GM12892 (cell line): ENCODE measurements around the gene RNF151.

ENCODE experiments used
- POLR2A ChIP-seq: IDR thresholded peaks from 2 replicates; pipeline ENCODE4 v1.6.1; 2011; ENCODE audit warnings: low read depth, low read length, control low read depth
- POLR2AphosphoS5 ChIP-seq: IDR thresholded peaks from 2 replicates; pipeline ENCODE4 v1.6.1; 2011; ENCODE audit warnings: low read depth, low read length, control low read depth

DNA sequence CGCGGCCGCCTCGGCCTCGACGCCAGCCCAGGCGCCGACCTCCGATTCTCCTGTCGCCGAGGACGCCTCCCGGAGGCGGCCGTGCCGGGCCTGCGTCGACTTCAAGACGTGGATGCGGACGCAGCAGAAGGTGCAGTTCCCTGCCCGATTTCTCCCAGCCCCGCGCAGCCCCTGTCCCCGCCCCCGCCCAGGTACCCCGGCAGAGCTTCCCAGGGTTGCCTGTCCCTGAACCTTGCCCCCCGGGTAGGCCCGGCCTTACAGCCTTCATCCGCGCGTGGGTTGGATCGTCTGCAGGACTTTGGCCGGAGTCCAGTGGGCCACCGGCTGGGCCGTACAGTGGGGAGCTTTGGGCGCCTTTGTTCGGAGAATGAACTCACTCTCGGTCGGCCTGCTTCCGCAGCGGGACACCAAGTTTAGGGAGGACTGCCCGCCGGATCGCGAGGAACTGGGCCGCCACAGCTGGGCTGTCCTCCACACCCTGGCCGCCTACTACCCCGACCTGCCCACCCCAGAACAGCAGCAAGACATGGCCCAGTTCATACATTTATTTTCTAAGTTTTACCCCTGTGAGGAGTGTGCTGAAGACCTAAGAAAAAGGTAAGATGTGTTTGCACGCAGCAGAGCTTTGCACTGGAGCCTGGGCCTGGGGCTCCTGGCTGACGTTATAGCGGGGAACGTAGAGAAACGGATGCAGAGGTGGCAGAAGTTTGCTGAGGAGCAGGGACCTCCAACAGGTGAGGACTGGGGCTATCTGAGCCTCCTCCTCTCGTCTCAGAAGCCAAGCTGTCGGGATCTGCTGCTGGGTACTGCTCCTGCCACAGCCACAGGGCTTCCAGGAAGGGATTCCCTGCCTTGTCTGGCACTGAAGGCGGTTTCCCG, 17.9 kb downstream of the RNF151 start:
- TF ChIP-seq POLR2A (no peak), POLR2AphosphoS5 (no peak; the same call in 1 of the 2 replicates)
